Sigmoid colon (tissue), 4 donors: ENCODE results near the gene TSPOAP1.

ENCODE experiments used
- EP300 ChIP-seq, 4 donors: sonication (generic); formaldehyde crosslinking; IDR thresholded peaks; one replicate each; pipeline ENCODE4 v1.6.1; 2017; ENCODE audit warnings: antibody characterized with exemption in 4 of 4
- TF ChIP-seq, protein P1 (sequence below), 4 experiments: fragments of 450-650 bp in 3 of 4; fragments of 200-600 bp in 1 of 4; IDR thresholded peaks; one replicate each; pipeline ENCODE4 v1.5.1; 2016 to 2019; ENCODE audit warnings: antibody characterized with exemption in 4 of 4, mild to moderate bottlenecking in 3 of 4, moderate library complexity in 2 of 4

GRCh38 chr17:58309918-58310259, 18.7 kb downstream of the TSPOAP1 start:
- TF ChIP-seq, protein P1, sequence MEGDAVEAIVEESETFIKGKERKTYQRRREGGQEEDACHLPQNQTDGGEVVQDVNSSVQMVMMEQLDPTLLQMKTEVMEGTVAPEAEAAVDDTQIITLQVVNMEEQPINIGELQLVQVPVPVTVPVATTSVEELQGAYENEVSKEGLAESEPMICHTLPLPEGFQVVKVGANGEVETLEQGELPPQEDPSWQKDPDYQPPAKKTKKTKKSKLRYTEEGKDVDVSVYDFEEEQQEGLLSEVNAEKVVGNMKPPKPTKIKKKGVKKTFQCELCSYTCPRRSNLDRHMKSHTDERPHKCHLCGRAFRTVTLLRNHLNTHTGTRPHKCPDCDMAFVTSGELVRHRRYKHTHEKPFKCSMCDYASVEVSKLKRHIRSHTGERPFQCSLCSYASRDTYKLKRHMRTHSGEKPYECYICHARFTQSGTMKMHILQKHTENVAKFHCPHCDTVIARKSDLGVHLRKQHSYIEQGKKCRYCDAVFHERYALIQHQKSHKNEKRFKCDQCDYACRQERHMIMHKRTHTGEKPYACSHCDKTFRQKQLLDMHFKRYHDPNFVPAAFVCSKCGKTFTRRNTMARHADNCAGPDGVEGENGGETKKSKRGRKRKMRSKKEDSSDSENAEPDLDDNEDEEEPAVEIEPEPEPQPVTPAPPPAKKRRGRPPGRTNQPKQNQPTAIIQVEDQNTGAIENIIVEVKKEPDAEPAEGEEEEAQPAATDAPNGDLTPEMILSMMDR (IDR thresholded peaks at IDR 0.05) = no peak
- TF ChIP-seq EP300 (IDR thresholded peaks at IDR 0.05) = no peak
